LoVo (cell line): ENCODE measurements around the gene DROSHA.
"Not testable (repeated sequence)": the region's sequence is repeated elsewhere in the genome, so short reads cannot be mapped to it uniquely, and the experiment has no call there.

Source experiments
- DNase-seq: peaks from one replicate; pipeline ENCODE4 v3.0.0-alpha.2; 2016; ENCODE audit warnings: low spot score

Gene DROSHA

DNA sequence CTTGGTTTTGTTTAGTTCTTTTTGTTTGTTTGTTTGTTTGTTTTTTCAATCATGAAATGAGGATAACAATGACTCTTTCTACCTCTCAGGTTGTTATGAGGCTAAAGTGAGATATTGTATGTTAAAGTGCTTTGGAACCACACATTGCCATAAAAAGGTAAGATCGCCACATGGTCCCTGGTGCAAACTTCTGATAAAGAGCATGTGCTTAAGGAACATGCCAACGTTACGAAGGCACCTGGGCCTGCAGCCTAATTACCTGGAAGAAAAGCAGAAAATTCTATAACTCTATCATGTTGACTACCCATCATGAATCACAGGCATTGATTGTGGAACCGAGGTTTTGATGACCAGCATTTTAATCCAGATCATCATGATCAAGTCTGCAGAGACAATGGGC lies 151.8 kb downstream of the DROSHA start:
- no peak for DNase-seq

- DNase-seq: no peak
Measured at GRCh38 chr5:31378838-31379237, 153.1 kb downstream of the DROSHA start.

DNA sequence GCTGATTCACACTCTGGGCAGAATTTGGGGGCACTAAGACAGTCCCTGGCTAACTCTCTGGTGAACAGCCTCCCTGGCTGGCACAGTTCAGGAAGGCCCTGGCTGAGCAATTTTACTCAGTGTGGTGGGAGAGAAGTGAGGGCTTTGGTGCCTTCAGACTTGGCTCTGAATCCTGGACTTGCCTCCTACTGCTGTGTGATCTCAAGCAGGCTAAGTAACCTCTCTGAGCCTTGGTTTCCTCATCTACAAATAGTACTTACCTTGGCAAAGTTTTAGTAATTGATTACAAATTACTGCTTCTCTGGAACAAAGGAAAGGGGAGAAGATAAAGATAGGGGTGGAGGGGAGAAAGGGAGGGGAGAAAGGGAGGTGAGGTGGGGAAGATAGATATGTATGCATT lies 153.8 kb downstream of the DROSHA start:
- no peak for DNase-seq

- no peak for DNase-seq
Measured at GRCh38 chr5:31377274-31377946, 154.5 kb downstream of the DROSHA start.

DNA sequence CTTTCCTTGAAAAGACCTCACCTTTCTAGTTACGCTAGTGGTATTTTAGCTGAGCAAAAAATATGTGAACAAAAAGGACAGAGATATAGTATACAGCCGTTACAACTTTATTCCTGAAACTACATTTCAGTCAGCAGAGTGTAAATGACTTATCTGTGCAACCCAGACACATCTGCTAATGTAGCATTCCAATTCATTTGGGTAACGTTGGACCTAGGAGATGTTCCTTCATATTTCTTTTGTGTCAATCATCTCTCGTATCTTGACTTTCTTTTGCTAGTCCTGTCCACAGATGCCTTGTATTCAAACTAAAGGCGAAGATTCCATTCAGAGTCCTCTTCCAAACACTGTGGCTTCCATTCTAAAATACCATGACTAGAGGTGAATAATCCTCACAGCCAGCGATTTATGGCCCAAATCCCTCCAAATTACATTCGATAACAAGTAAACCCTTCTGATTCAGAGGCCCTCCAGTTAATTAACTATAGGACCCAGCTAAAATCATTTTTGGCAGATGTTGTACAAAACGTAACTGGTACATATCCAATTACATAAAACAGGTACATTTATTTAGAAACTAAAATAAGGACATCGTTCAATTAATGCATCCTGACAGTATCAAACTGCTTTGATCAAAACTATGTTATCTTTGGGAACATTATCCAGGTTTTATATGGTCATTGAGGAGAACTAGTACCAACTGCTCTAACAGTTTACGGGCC lies 155.7 kb downstream of the DROSHA start:
- no peak for DNase-seq

GRCh38 chr5:31372124-31372523 lies 159.8 kb downstream of the DROSHA start:
- DNase-seq: no peak

DNA sequence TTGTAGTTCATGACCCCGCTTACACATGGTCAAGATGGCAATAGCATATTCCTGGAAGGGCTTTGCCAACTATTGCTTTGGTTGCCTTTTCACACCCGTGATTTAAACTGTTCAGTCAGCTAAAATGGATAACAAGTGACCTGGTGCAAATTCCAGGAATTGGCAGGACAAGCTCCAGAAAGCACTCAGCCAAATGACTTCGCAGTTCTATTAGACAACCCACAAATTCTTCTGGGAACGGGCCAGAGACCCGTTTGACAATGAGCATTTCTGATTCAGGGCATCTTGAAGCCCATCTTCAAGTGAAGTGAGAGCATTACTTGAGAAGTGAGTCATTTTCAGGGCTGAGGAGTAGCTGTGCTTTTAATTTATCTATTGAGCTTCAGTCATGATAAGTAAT lies 165.0 kb downstream of the DROSHA start:
- DNase-seq: no peak

- DNase-seq: no peak
Measured at GRCh38 chr5:31365776-31366175, 166.1 kb downstream of the DROSHA start.

DNA sequence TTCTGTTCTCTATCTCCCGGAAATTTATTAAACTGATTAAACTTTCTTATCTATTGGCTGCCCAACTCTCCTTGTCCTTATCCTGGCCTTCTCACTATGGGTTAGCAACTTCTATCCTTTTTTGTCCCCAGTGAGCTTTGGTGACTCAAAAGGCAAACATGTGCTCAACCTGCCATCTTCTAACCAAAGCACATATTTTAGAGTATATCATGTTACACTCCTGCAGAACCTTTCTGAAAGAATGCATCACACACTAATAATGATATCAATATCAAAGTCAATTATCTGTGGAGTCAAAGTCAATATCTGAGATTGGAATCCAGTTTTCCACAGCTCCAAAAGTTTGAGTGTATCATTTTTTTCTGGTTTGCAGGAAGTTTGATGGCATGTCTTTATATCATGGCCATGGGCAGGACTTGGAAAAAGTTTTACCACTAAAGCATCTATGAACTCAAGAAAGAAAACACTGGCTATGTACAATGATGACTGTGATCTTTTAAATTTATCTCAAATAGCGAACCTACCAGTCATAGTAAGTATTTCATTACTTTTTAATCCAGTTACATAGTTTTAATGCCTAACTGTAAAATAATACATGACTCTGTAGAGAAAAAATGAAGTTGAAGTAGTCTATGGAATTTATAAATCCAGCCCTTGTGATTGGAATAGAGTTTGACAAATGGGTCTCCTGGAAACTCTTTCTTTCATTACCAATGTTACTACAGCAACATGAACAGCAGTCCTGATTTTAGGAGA lies 166.8 kb downstream of the DROSHA start:
- no peak for DNase-seq

DNA sequence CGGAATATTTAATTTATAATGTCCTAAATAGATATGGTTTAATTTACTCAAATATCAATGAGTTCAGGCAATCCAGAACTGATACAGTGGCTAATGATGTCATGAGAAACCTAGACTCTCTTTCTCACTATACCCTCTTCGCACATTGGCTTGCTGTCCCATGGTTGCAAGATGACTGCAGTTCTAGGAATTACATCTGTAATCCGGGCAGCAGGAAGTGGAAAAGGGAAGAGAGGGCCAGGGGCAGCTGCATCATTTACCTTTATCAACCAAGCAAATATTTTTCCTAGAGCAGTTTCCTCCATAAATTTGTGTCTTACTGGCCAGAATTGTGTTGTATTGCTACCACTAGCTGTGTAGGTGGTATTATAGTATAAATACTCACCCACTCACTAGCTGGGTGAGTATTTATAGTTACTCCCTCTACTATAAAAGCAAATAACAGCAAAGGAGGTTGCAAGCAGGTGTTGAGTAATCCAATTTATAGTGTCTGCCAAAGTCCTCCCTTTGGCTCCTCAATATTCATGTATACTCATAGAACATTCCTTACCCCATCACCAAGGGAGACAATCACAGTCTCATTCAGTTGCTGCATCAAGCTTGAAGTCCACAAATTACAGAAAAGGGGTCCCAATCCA lies 168.8 kb downstream of the DROSHA start:
- no peak for DNase-seq

- DNase-seq: no peak
Measured at GRCh38 chr5:31362529-31362900, 169.4 kb downstream of the DROSHA start.

DNA sequence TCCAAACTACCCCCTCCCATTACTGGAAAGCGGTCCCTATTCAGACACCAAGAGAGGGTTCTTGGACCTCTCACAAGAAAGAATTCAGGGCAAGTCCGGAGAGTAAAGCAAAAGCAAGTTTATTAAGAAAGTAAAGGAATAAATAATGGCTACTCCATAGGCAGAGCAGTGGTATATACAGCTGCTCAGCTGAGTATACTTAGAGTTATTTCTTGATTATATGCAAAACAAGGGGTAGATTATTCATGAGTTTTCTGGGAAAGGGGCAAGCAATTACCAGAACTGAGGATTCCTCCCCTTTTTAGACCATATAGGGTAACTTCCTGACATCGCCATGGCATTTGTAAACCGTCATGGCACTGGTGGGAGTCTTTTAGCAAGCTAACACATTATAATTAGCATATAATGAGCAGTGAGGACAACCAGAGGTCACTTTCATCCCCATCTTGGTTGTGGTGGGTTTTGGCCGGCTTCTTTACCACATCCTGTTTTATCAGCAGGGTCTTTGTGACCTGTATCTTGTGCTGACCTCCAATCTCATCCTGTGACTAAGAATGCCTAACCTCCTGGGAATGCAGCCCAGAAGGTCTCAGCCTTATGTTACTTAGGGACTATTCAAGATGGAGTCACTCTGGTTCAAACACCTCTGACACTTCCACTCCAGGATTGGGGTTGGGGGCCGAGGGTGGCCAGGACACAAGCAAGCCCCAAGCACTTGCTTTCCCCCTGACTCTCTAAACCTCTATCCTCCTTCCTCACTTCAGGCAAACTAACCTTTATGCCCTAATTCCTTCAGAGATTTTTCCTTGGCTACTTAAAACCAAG lies 170.0 kb downstream of the DROSHA start:
- not testable (repeated sequence) for DNase-seq

GRCh38 chr5:31361234-31361633 lies 170.7 kb downstream of the DROSHA start:
- DNase-seq: no peak

DNA sequence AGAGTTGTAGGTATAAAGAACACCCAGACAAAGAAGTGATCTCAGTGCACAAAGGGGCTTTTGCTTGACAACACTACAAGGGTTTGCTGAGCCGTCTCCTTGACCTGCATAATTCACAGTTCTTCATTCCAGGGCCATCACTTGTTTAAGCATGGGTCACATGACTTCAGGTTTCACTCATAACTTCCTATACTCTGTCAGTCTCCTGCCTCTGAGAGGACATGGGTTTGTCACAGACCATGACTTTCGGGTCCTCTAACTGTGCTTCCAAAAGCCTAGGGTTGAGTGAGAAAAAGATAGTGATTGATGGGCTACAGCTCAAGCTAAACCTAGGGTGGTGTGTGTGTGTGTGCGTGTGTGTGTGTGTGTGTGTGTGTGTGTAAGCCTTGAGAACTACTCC lies 172.1 kb downstream of the DROSHA start:
- DNase-seq: no peak

DNA sequence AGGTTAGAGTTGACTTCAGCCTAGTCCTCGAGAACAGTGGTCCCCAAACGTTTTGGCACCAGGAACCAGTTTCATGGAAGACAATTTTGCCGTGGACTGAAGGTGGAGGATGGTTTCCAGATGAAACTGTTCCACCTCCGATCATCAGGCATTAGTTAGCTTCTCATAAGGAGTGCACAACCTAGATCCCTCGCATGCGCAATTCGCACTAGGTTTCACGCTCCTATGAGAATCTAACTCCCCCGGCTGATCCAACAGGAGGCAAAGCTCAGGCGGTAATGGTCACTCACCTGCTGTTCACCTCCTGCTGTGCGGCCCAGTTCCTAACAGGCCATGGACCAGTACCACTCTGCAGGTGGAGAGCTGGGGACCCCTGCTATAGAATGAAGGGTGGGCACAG lies 174.9 kb downstream of the DROSHA start:
- no peak for DNase-seq

DNA sequence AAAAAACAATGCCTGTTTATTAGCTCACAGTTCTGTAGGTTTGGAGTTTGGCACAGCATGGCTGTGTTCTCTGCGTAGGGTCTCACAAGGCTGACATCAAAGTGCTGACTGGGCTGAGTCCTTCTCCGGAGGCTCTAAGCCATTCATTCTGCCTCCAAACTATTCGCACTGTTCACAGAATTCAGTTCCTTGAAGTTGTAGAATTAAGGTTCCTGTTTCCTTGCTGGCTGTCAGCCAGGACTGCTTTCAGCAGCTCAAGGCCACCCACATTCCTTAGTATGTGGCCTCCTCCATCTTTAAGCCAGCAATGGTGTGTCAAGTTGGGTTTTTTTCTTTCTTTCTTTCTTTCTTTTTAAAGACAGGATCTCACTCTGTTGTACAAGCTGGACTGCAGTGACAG lies 176.6 kb downstream of the DROSHA start:
- peak; percentile 14 for DNase-seq
